Epithelial cell of esophagus (primary cell): ENCODE results near the gene CDC42EP4.

Source experiments
- DNase-seq: peaks from one replicate; pipeline ENCODE4 v3.0.0; 2010; ENCODE audit warnings: low read depth
- H3K4me3 ChIP-seq: 2 replicates; pipeline ENCODE4 v1.5.1; 2011; ENCODE audit warnings: mild to moderate bottlenecking, low read length, control low read depth
- TF ChIP-seq, protein P1 (sequence below): IDR thresholded peaks from 2 replicates; pipeline ENCODE4 v1.5.1; 2011; ENCODE audit warnings: low read depth, mild to moderate bottlenecking, low read length, control low read depth, inconsistent platforms; ENCODE audit not compliant: insufficient read depth; ENCODE audit errors: missing control alignments

The CDC42EP4 gene

GRCh38 chr17:73248532-73248931 lies 63.3 kb downstream of the CDC42EP4 start:
- no peak overlapping the region for H3K4me3 ChIP-seq
- no peak for DNase-seq
- TF ChIP-seq, protein P1, sequence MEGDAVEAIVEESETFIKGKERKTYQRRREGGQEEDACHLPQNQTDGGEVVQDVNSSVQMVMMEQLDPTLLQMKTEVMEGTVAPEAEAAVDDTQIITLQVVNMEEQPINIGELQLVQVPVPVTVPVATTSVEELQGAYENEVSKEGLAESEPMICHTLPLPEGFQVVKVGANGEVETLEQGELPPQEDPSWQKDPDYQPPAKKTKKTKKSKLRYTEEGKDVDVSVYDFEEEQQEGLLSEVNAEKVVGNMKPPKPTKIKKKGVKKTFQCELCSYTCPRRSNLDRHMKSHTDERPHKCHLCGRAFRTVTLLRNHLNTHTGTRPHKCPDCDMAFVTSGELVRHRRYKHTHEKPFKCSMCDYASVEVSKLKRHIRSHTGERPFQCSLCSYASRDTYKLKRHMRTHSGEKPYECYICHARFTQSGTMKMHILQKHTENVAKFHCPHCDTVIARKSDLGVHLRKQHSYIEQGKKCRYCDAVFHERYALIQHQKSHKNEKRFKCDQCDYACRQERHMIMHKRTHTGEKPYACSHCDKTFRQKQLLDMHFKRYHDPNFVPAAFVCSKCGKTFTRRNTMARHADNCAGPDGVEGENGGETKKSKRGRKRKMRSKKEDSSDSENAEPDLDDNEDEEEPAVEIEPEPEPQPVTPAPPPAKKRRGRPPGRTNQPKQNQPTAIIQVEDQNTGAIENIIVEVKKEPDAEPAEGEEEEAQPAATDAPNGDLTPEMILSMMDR = no peak

DNA sequence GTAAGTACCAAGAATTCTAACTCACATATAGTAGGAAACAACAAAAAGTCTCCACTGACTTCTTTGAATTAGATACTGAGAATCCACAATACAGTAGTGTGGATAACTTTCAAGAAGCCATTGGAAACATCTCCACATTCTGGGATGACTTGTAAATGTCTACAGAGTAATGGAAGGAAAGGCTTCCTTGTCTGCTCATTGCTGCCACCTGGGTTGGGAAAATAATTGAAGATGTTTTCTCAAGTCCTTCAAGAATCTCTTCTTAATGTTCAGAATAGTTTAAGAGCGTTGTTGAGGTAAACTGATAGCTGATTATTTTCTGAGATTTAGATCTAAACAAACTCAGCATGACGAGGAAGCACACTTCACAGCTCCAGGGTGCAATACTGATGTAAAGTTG lies 64.1 kb downstream of the CDC42EP4 start:
- TF ChIP-seq, protein P1 = peak; percentile 31
- DNase-seq = peak; percentile 26
- no peak overlapping the region for H3K4me3 ChIP-seq

- H3K4me3 ChIP-seq = no peak overlapping the region
- TF ChIP-seq, protein P1 = no peak
- no peak for DNase-seq
These were observed 71.2 kb downstream of the CDC42EP4 start for GRCh38 chr17:73240561-73240960.

GRCh38 chr17:73237714-73238113 lies 74.1 kb downstream of the CDC42EP4 start:
- H3K4me3 ChIP-seq = no peak overlapping the region
- DNase-seq = no peak
- TF ChIP-seq, protein P1 = no peak

- H3K4me3 ChIP-seq = no peak overlapping the region
- DNase-seq = no peak
- TF ChIP-seq, protein P1 = no peak
These were observed 77.1 kb downstream of the CDC42EP4 start for GRCh38 chr17:73234736-73235135.
